DMS79 treated with DMSO at 0.1 percent for 48 hours (cell line): ENCODE measurements around the gene C9orf43.

Source experiments
- DNase-seq: peaks from one replicate; lab custom pipeline; 2025; lab: John Stamatoyannopoulos, UW

Gene C9orf43

GRCh38 chr9:113468716-113469448, 58.3 kb downstream of the C9orf43 start:
- no peak for DNase-seq

- no peak for DNase-seq
Observed at GRCh38 chr9:113471143-113471542, 60.6 kb downstream of the C9orf43 start.

GRCh38 chr9:113471566-113471965, 61.0 kb downstream of the C9orf43 start:
- no peak for DNase-seq

- no peak for DNase-seq
Observed at GRCh38 chr9:113472199-113472598, 61.7 kb downstream of the C9orf43 start.

- no peak for DNase-seq
Observed at GRCh38 chr9:113474360-113475028, 63.9 kb downstream of the C9orf43 start.

GRCh38 chr9:113475031-113475430, 64.5 kb downstream of the C9orf43 start:
- DNase-seq: no peak

- DNase-seq: no peak
Observed at GRCh38 chr9:113475992-113476391, 65.4 kb downstream of the C9orf43 start.

GRCh38 chr9:113476511-113476916, 66.0 kb downstream of the C9orf43 start:
- DNase-seq: no peak

- no peak for DNase-seq
Observed at GRCh38 chr9:113477058-113477457, 66.5 kb downstream of the C9orf43 start.

- DNase-seq: no peak
Observed at GRCh38 chr9:113477661-113478060, 67.1 kb downstream of the C9orf43 start.

GRCh38 chr9:113479174-113479621, 68.7 kb downstream of the C9orf43 start:
- DNase-seq: no peak
